Stimulated activated CD8-positive, alpha-beta memory T cell treated with anti-CD3 and anti-CD28 coated beads, Interleukin-2, amount 100 ng/mL, for 48 hours (primary cell): Measurements from ENCODE around the gene SETBP1.

Source experiments
- DNase-seq, 2 donors: peaks; one replicate each; pipeline ENCODE4 v3.0.0-alpha.2; 2020; ENCODE audit warnings: low read depth in 2 of 2

The SETBP1 gene

DNA sequence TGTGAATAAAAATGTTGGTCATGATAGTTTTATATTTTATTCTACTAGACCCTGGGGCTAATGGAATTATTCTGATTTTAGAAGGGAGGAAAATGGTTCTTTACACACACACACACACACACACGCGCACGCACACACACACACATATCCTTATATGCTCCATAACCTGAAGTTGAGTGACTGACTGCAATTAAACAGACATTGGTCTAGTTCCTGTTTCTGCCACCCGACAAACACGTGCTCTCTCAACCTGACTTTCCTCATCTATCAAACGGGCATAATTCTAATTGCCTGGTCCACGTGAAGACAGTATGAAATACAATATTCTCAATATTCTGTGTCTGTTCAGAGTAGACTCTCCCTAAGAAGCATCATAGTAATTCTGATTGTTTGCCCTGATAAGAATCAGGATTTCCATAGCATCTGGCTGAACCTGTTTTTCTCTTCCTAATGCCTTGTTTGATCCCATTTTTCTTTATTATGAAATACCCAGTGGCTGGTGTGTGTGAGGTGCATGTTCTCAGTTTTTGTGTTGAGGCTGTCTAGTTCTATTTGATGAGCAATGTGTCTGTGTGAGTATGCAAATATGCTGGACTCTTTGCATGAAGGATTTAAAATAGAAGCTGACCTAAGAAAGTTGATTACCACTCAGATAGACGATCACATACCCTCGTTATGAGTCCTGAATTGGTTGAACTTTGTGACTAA lies 51.0 kb downstream of the SETBP1 start:
- no peak for DNase-seq

- DNase-seq: no peak
Observed at GRCh38 chr18:44732238-44732563, 51.5 kb downstream of the SETBP1 start.

DNA sequence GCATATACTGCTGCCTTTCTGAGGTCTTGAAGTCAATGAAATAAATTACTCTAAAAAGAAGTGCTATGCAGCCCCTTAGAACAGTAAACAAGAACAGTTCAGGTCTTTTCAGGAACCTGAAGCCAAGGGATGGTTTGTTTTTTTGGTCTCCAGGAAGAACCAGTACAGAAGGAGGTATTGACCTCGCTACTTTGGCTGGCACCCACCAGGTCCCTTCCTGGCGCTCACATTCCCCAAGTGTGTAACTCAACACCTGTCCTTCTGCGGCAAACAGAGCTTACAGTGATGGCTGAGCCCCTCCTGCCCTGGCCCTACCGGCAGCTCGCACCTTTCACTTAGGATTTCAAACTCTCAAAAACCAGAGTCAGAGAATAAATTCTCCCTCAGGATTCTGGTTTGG lies 51.9 kb downstream of the SETBP1 start:
- DNase-seq: no peak

GRCh38 chr18:44733069-44733753 lies 52.5 kb downstream of the SETBP1 start:
- peak in 1 of 2 donors; percentile 26 for DNase-seq

DNA sequence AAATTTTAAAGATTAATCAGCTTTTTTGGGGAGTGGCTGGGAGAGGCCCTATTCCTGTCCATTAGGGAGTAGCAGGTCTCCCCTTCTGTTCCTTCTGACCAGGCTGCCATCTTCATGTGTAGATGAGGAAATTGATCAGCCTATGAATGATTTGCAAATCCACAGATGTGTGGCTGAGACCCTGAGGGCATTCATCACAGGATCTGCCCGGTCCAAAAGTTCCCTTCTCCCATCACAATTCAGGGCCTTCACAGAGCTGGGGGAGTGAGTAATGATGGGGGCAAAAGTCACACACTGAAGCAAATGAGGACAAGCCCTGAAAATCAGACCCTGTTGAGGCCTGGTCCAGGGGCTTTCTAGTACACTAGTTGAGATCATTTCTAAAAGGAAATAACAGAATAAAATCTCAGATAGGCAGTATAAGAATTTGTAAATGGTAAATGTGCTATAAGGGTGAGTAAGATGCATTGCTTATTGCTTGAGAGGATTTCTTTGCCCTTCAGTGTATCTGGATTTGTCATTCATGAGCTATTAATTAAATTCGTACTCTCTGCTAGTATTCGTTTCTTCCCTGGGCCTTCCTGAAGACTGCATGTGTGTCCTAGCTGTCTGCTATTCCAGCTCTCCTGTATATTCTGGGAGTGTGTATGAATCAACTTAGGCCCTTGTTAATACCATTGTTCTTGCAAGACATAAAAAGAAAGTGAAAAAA lies 53.2 kb downstream of the SETBP1 start:
- DNase-seq: no peak

DNA sequence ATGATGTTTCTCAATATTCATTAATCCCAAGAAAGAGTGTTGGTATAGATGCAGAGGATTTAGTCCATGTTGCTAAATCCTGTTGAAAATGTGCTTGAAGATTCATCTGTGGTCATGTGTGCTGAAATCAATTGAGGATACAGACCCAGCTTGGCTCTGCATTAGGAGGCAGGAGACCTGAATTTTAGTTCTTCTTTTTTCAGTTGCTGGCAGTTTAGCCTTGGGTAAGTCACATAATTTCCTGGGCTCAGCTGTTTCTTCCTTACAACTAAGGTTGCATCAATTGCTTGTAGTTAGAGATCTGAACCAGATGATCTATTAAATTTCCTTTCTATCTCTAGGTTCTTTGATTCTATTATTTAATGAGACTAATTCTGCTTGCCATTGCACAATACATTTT lies 54.4 kb downstream of the SETBP1 start:
- DNase-seq: no peak

GRCh38 chr18:44736664-44737380 lies 56.1 kb downstream of the SETBP1 start:
- DNase-seq: no peak

DNA sequence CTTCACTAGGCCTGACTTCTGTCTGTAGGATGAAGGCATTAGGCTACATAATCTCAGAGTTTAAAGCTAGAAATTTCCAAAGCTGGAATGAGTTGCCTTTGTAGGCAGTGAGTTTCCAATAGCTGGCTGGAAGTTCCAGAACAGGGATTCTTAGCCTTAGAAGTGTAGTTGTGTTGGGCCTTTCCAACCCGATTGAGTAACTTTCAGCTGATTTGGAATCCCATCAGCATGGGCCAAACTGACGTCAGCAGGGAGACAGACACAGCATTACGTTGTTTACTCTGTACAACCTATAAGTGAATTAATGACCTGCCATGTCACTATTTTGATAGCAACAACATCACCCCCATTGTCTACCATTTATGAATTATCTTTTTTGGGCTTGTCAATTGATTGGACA lies 56.9 kb downstream of the SETBP1 start:
- DNase-seq: no peak

GRCh38 chr18:44740000-44740399 lies 59.3 kb downstream of the SETBP1 start:
- no peak for DNase-seq

GRCh38 chr18:44741085-44741484 lies 60.4 kb downstream of the SETBP1 start:
- no peak for DNase-seq

DNA sequence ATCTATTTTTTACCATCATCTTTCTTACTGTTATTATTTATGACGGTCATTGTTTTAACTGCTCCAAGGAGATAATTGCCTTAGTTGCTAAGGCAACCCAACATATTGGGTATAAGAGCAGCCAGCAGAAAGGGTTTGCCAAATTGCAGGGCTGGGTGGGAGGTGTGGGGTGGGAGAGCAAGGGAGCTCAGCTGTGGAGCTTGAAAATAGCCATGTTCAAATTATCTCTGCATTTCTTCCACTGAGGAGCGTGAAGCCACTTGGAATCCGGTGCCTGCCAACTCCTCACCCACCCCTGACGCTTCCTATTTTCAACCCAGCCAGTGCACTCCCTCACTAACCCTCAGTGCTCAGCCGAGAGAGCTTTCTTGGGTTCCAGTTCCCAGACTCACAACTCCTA lies 60.8 kb downstream of the SETBP1 start:
- DNase-seq: no peak

GRCh38 chr18:44742126-44742525 lies 61.4 kb downstream of the SETBP1 start:
- DNase-seq: no peak

GRCh38 chr18:44742718-44743311 lies 62.1 kb downstream of the SETBP1 start:
- DNase-seq: no peak

DNA sequence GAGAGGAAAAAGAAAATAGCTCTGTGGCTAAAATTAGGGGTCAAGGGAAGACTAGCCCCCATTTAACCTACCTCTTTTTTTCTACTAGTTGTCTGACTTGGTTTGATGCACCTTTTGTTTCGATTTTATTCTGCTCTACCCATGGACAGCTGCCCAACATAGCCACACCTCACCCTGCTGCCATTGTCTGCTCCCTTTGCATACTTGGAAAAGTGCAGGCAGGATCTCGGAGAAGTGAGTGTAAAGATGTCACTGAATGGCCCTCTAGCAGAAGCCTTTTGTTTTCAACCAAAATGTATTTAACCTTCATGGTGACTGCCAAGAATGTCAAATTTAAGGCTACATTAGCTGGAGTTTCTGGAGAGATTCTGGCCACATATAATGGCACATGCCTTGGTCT lies 62.9 kb downstream of the SETBP1 start:
- no peak for DNase-seq

- no peak for DNase-seq
Observed at GRCh38 chr18:44744161-44745121, 63.8 kb downstream of the SETBP1 start.

DNA sequence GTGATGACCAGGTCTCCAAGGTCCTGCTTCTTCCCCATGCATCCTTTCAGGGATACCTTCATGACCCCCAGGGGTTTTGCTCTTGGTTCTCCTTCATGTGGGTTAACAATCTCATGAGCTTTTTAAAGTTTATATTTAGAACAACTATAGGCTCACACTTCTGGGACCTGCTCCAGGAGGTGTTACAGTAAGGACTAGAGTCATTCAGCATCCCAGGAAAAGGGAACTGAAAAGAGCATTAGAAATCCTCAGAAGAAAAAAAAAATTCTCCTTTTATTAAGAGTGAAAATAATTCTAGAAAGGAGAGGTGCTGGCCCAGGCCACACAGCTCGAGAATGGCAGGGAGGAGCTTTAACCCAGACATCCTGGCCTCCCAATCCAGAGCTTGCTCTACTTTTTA lies 66.5 kb downstream of the SETBP1 start:
- DNase-seq: no peak

DNA sequence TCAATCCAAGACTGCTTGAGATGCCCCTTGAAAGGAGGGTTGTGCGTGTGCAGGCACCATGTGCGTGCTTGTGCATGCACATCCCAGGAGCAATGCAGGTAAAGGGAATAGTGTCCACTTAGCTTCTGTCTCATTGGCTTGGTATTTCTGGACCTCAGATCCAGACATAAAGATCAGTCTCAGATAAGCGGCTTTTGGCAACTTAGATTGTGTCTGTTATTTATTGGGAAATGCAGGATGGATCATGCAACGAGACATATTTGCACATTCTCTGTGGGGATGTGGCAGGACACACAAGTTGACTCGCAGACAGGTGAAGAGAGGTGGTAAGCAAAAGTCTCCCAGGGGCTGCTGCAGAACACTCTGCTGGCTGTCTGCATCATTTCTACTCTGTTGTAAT lies 67.9 kb downstream of the SETBP1 start:
- DNase-seq: no peak

DNA sequence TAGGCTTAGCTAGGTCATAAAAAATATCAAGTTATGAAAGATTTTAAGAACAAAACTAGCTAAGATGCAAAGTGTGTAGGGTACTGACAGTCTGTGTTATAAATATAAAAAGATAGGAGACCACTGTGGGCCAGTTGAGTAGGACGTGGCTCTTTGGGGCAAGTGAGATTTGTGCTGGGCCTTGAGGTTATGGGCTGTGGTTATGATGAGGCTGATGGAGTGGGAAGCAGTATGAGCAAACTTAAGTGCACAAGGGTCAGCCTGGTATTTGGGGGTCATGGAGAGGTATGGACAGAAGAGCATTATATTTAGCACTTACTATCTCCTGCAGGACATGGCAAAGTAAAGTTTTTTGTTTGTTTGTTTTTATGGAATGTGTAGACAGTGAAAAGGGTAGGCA lies 70.1 kb downstream of the SETBP1 start:
- DNase-seq: no peak

DNA sequence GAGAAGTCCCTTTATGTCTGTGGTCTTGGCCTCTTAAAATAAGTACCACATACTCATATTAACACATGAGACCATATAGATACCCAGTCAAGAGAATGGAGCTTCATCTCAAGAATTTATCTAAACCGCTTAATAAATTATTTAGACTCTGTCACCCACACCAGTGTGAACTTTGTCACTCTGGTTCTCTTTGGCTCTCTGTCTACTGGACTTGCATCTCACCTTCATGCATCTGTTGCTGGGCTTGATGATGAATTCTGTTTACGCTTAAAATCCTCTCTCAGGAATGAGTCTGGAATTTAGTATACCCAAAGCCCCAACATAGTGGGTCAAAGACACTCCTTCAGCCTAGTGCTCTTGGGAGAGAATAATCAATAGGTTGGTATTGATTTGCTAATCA lies 73.9 kb downstream of the SETBP1 start:
- no peak for DNase-seq

DNA sequence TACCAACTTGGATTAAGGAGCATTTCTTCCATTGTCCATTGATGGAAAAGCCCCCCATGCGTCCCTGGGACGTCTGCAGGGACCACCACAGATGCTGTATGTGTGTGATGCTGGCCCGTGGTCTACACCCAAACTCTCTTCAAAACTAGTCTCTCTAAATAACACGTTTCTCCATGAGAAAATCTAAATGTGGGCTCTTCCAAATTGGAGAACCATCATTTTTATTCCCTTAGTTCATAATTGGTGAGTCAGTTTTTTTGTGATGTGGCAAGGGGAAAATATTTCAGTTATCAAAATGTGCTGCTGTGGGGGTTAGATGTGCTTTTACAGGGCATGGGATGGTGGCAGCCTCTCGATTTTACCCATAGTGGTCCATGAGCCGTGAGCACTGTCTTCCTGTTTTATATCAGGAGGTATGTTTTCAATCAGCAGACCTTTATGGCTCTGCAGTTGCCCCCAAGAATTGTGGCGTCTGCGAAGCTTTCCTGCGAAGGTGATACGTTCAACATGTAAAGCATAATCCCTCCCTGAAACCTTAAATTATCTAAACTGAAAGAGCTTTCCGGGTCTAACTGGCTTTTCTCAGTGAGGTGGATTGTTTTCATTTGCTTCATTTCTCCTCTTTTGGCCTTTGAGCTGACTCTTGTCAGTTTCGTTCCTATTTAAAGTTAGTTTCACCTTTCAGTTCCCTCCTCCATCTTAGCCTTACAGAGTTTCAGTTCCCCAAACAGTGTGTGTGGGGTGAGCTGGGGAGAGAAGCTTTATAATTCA lies 78.4 kb downstream of the SETBP1 start:
- peak; percentile 16 to 49 for DNase-seq
